GOT3 (cell line): ENCODE results near the gene GDPD4.

Experiments
- DNase-seq: peaks from one replicate; lab custom pipeline; 2025; ENCODE audit warnings: mixed read lengths; lab: John Stamatoyannopoulos, UW

GDPD4 gene

GRCh38 chr11:77294040-77294439 is 7.4 kb downstream of the GDPD4 start:
- no peak for DNase-seq

- DNase-seq: no peak
Measured at GRCh38 chr11:77289737-77290136, 11.7 kb downstream of the GDPD4 start.

GRCh38 chr11:77287615-77288273 is 13.7 kb downstream of the GDPD4 start:
- DNase-seq: no peak

- no peak for DNase-seq
Measured at GRCh38 chr11:77287136-77287535, 14.3 kb downstream of the GDPD4 start.

GRCh38 chr11:77284476-77285468 is 16.7 kb downstream of the GDPD4 start:
- no peak for DNase-seq

- no peak for DNase-seq
Measured at GRCh38 chr11:77283101-77283500, 18.4 kb downstream of the GDPD4 start.

- no peak for DNase-seq
Measured at GRCh38 chr11:77278595-77279506, 22.6 kb downstream of the GDPD4 start.

- DNase-seq: no peak
Measured at GRCh38 chr11:77276271-77276670, 25.2 kb downstream of the GDPD4 start.

GRCh38 chr11:77270921-77271320 is 30.6 kb downstream of the GDPD4 start:
- no peak for DNase-seq

- DNase-seq: no peak
Measured at GRCh38 chr11:77269484-77270123, 31.9 kb downstream of the GDPD4 start.

- DNase-seq: no peak
Measured at GRCh38 chr11:77267962-77268361, 33.5 kb downstream of the GDPD4 start.

- DNase-seq: no peak
Measured at GRCh38 chr11:77266766-77267165, 34.7 kb downstream of the GDPD4 start.

- DNase-seq: no peak
Measured at GRCh38 chr11:77262803-77263202, 38.7 kb downstream of the GDPD4 start.

- no peak for DNase-seq
Measured at GRCh38 chr11:77259641-77260040, 41.8 kb downstream of the GDPD4 start.

- no peak for DNase-seq
Measured at GRCh38 chr11:77253690-77254089, 47.8 kb downstream of the GDPD4 start.

- no peak for DNase-seq
Measured at GRCh38 chr11:77252555-77253270, 48.8 kb downstream of the GDPD4 start.

- no peak for DNase-seq
Measured at GRCh38 chr11:77250881-77251640, 50.4 kb downstream of the GDPD4 start.

- no peak for DNase-seq
Measured at GRCh38 chr11:77249427-77249826, 52.1 kb downstream of the GDPD4 start.

- DNase-seq: no peak
Measured at GRCh38 chr11:77244277-77245027, 57.0 kb downstream of the GDPD4 start.
